ENCODE results near the gene PTGES. TPM values are rescaled to one million over a fixed set of nuclear protein-coding genes. Genes with fewer than 3 reads are reported as not detected.

PTGES gene
- total RNA-seq, 3 donors from 2014 or later = 3.4 to 10.8 (median 5.2) TPM

- Histone ChIP-seq H3K4me3 (no peak overlapping the region), H3K9me3 (no peaks in the 10 kb centered on the region), H3K4me1 (ENCODE audit: low read depth) (no peaks in the 10 kb centered on the region), H3K36me3 (ENCODE audit: low read depth) (no peaks in the 10 kb centered on the region)
- intact Hi-C loops (cut with DNase I, micrococcal nuclease) = loop anchor here in 1 of 2 donors (10.0 kb wide), 1 partner anchor 640 kb away; no protein-coding TSS in a partner anchor
- no peak for ATAC-seq
- no peak for TF ChIP-seq CTCF (IDR thresholded peaks at IDR 0.05)
- DNase-seq = no peak
Observed at GRCh38 chr9:129774791-129775447, 22.1 kb upstream of the PTGES start.

GRCh38 chr9:129773262-129774048, 20.6 kb upstream of the PTGES start:
- intact Hi-C loops (cut with DNase I, micrococcal nuclease) = loop anchor here in 1 of 2 donors (10.0 kb wide), 1 partner anchor 639 kb away; no protein-coding TSS in a partner anchor
- Histone ChIP-seq H3K9me3 (no peaks in the 10 kb centered on the region), H3K36me3 (ENCODE audit: low read depth) (no peaks in the 10 kb centered on the region), H3K4me3 (no peak overlapping the region), H3K4me1 (ENCODE audit: low read depth) (no peaks in the 10 kb centered on the region)
- no peak for TF ChIP-seq CTCF (IDR thresholded peaks at IDR 0.05)
- DNase-seq (peak in 1 of 3 donors; percentile 62), ATAC-seq (peak; percentile 32)

GRCh38 chr9:129770741-129771140, 17.9 kb upstream of the PTGES start:
- no peak for TF ChIP-seq CTCF (IDR thresholded peaks at IDR 0.05)

GRCh38 chr9:129769669-129770068, 16.8 kb upstream of the PTGES start:
- no peaks in the 10 kb centered on the region for H3K4me1 ChIP-seq (ENCODE audit: low read depth)
- H3K36me3 ChIP-seq (ENCODE audit: low read depth) = no peaks in the 10 kb centered on the region
- H3K9me3 ChIP-seq = no peaks in the 10 kb centered on the region
- intact Hi-C loops (cut with DNase I, micrococcal nuclease) = loop anchor here in 1 of 2 donors (10.0 kb wide), 1 partner anchor 635 kb away; no protein-coding TSS in a partner anchor
- no peak overlapping the region for H3K4me3 ChIP-seq
- TF ChIP-seq CTCF (IDR thresholded peaks at IDR 0.05) = no peak
- ATAC-seq = no peak
- no peak for DNase-seq

More at GRCh38 chr9:129770741-129771140, 17.9 kb upstream of the PTGES start:
- H3K36me3 ChIP-seq (ENCODE audit: low read depth) = no peaks in the 10 kb centered on the region
- intact Hi-C loops (cut with DNase I, micrococcal nuclease) = loop anchor here in 1 of 2 donors (10.0 kb wide), 1 partner anchor 636 kb away; no protein-coding TSS in a partner anchor
- no peaks in the 10 kb centered on the region for H3K4me1 ChIP-seq (ENCODE audit: low read depth)
- H3K9me3 ChIP-seq = no peaks in the 10 kb centered on the region
- ATAC-seq (no peak), DNase-seq (no peak)
- no peak overlapping the region for H3K4me3 ChIP-seq

- no peak for ATAC-seq
- Histone ChIP-seq H3K4me1 (ENCODE audit: low read depth) (no peaks in the 10 kb centered on the region), H3K4me3 (no peak overlapping the region), H3K36me3 (ENCODE audit: low read depth) (no peaks in the 10 kb centered on the region), H3K9me3 (no peaks in the 10 kb centered on the region)
- DNase-seq = no peak
- TF ChIP-seq CTCF (IDR thresholded peaks at IDR 0.05) = no peak
- intact Hi-C loops (cut with DNase I, micrococcal nuclease) = no loop called here
Observed at GRCh38 chr9:129768486-129768885, 15.6 kb upstream of the PTGES start.

Data from mucosa of descending colon (tissue), 3 donors.